GM18502 (cell line): ENCODE measurements around the gene LIFR.

Source experiments
- ATAC-seq: cut with Tn5 transposase; IDR thresholded peaks from one replicate; pipeline ENCODE4 v1.9.1; 2021; ENCODE audit warnings: mild to moderate bottlenecking; ENCODE audit not compliant: unreplicated experiment, poor library complexity

LIFR gene

GRCh38 chr5:38551030-38552017, 5.1 kb downstream of the LIFR start:
- peak; percentile 55 for ATAC-seq

- ATAC-seq, result no peak
Measured at GRCh38 chr5:38548064-38548759, 8.2 kb downstream of the LIFR start.

- no peak for ATAC-seq
Measured at GRCh38 chr5:38547257-38547656, 9.2 kb downstream of the LIFR start.

GRCh38 chr5:38546691-38547146, 9.7 kb downstream of the LIFR start:
- no peak for ATAC-seq

- ATAC-seq, result no peak
Measured at GRCh38 chr5:38543886-38544285, 12.6 kb downstream of the LIFR start.

GRCh38 chr5:38543074-38543473, 13.4 kb downstream of the LIFR start:
- ATAC-seq, result no peak

GRCh38 chr5:38541174-38541725, 15.2 kb downstream of the LIFR start:
- no peak for ATAC-seq

GRCh38 chr5:38540314-38540713, 16.1 kb downstream of the LIFR start:
- no peak for ATAC-seq

GRCh38 chr5:38538161-38538560, 18.3 kb downstream of the LIFR start:
- ATAC-seq, result no peak

- ATAC-seq, result no peak
Measured at GRCh38 chr5:38537505-38537904, 18.9 kb downstream of the LIFR start.

GRCh38 chr5:38536968-38537367, 19.5 kb downstream of the LIFR start:
- ATAC-seq, result no peak

GRCh38 chr5:38535845-38536244, 20.6 kb downstream of the LIFR start:
- ATAC-seq, result no peak

GRCh38 chr5:38535248-38535750, 21.1 kb downstream of the LIFR start:
- ATAC-seq, result no peak

- ATAC-seq, result no peak
Measured at GRCh38 chr5:38534156-38534453, 22.3 kb downstream of the LIFR start.

- no peak for ATAC-seq
Measured at GRCh38 chr5:38533286-38534155, 22.9 kb downstream of the LIFR start.

GRCh38 chr5:38532165-38532669, 24.2 kb downstream of the LIFR start:
- ATAC-seq, result no peak

- ATAC-seq, result no peak
Measured at GRCh38 chr5:38531518-38531917, 24.9 kb downstream of the LIFR start.

GRCh38 chr5:38529955-38530646, 26.3 kb downstream of the LIFR start:
- ATAC-seq, result no peak

- ATAC-seq, result no peak
Measured at GRCh38 chr5:38528162-38528703, 28.2 kb downstream of the LIFR start.
